ENCODE measurements around the gene CLIC1.

GRCh38 chr6:31741815-31742214 lies 5.5 kb upstream of the CLIC1 start:
- no peak for TF ChIP-seq CTCF (conservative IDR thresholded peaks at IDR 0.05; ENCODE audit: low read depth in 2 of 2)
- TF ChIP-seq POLR2AphosphoS5 (IDR thresholded peaks at IDR 0.05; ENCODE audit: low read depth), result no peak
- TF ChIP-seq ZNF331 (CRISPR knock-in tag; IDR thresholded peaks at IDR 0.05; ENCODE audit: low read depth), result no peak
- TF ChIP-seq EZH2 (IDR thresholded peaks at IDR 0.05; ENCODE audit: low read depth, unreplicated experiment), result no peak
- no peak for TF ChIP-seq STAT1 (IDR thresholded peaks at IDR 0.05; ENCODE audit: unreplicated experiment)
- TF ChIP-seq NANOG (IDR thresholded peaks at IDR 0.05; ENCODE audit: borderline replicate concordance), result no peak
- TF ChIP-seq CREB1 (CRISPR knock-in tag; IDR thresholded peaks at IDR 0.05; ENCODE audit: low read depth), result no peak
- no peak for TF ChIP-seq REST (IDR thresholded peaks at IDR 0.05; ENCODE audit: unreplicated experiment)
- TF ChIP-seq ZNF462 (CRISPR knock-in tag; IDR thresholded peaks at IDR 0.05), result no peak
- TF ChIP-seq EZH2phosphoT487 (IDR thresholded peaks at IDR 0.05; ENCODE audit: unreplicated experiment), result no peak
- TF ChIP-seq ZNF114 (CRISPR knock-in tag; IDR thresholded peaks at IDR 0.05), result no peak
